GM18526 (cell line): ENCODE data around the gene DNAAF5.

Experiments
- POLR2A ChIP-seq: IDR thresholded peaks from 3 replicates; pipeline ENCODE4 v1.6.1; 2011; ENCODE audit not compliant: insufficient read length; ENCODE audit errors: extremely low read depth

DNAAF5 gene

GRCh38 chr7:833601-834258 lies 107.2 kb downstream of the DNAAF5 start:
- no peak for TF ChIP-seq POLR2A

DNA sequence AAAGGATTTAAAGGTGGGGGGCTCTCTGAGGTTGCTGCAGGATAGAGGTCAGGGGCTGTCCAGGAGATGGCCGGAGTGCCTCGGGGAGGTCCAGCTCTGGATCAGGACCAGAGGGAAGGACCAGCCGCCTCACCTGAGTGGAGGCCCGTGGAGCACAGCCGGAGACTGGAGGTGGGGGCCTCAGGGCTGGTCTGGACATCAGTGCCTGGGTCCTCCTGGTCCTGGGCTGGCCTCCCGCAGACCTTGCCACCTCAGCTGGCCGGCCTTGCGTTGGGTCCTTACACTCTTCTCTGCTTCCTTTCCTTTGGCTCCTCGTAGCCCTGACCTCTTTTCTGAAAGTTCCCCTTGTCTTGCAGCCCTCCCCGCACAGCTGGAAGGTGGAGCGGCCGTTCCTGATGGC lies 107.8 kb downstream of the DNAAF5 start:
- TF ChIP-seq POLR2A, result no peak

GRCh38 chr7:835021-835420 lies 108.5 kb downstream of the DNAAF5 start:
- no peak for TF ChIP-seq POLR2A

DNA sequence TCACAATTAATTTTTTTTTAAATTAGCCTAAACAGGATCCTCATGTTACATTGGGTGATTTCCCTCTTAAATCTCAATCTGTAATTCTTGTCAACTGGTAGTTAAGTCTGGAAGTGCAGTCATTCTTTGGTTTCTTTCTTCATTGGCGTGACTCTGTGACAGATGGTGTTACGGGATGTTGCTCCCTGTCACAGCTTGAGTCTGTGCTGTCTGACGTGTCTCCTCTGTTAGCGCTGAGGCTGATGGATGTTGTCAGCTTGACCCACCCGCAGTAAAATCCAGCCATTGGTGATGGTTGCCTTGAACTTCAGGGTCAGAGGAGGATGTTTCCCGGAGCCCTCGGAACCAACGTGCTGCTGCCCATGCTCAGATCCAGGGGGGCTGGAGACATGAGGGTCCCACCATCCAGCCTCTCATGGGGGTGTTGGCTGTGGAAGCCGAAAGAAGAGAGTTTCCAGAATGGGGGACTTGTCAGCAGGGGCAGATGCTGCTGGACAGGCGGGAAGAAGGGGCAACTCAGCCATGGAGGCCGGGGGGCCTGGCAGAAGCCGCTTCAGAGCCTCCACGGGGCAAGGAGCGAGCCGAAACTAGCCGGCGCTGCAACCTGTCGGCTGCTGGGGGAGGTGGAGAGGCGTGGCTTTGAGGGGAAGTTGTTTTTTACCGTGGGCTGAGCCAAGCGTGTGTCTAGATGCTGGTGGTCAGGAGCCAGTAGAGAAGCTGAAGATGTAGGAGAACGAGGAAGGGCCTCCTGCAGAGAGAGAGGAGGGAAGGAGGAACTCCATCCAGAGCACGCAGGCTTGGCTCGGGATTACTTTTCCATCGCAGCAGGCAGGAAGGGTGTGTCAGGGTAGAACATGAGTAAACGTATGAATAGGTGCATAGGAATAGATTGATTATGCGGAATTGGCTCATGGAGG lies 109.2 kb downstream of the DNAAF5 start:
- no peak for TF ChIP-seq POLR2A
